Subcutaneous adipose tissue (tissue), 4 donors: ENCODE data around the gene HNRNPU. TPM values are rescaled to one million over a fixed set of nuclear protein-coding genes. Genes with fewer than 3 reads are reported as not detected.

Experiments
- CTCF ChIP-seq: fragments of 450-650 bp; IDR thresholded peaks from one replicate; pipeline ENCODE4 v1.5.1; 2016; ENCODE audit warnings: low read depth, mild to moderate bottlenecking, control low read depth, antibody characterized with exemption, moderate library complexity
- total RNA-seq, 4 donors: library from RNA; depleted of rRNA; stranded (reverse); fragments of >200 nt; gene quantifications; one replicate each; pipeline ENCODE4 v1.1.0, GENCODE V29; 2016

Gene HNRNPU
- total RNA-seq, 4 donors from 2014 or later: 314 to 494 (median 367) TPM

DNA sequence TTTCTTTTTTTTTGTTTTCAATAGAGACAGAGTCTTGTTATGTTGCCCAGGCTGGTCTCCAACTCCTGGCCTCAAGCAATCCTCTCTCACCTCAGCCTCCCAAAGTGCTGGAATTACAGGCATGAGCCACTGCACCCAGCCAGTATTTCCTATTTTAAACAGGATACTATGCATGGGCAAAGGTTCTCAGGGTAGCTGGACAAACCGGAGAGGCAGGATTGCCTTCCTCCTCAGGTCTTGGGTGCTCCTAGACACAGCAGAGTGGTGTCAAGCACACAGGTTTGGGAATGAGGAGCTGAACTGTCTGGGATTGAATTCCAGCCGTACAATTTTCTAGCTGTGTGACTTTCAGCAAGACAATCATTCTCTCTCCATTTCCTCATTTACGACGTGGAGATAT is 22.9 kb upstream of the HNRNPU start:
- TF ChIP-seq CTCF: no peak

DNA sequence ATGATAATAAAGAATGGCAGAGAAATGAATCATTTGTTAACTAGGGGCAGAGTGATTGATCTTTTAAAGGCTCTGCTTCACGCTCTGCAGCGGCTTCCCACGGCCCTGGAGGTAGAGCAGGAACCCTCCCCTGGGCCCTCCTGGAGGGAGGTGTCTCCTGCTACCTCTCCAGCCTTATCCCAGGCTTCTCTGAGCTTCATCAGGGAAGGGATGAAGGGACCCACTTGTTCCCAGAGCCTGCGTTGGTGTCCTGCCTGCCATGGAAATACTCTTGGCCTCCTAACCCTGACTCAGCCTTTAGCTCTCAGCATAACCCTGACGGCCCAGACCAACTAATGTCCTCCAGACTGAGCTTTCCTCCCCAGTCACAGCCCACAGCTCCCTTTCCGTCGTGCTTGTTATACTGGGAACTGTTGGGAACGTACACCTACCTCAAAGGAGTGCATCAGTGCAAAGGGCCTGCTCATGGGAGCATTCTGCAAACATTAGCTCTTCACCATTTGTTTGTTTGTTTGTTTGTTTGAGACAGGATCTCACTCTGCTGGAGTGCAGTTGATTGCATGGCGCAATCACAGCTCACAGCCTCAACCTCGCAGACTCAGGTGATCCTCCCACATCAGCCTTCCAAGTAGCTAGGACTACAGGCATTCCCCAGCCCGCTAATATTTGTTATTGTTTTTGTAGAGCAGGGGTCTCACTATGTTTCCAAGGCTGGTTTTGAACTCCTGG is 17.4 kb upstream of the HNRNPU start:
- TF ChIP-seq CTCF: no peak

GRCh38 chr1:244878681-244879080 is 14.3 kb upstream of the HNRNPU start:
- TF ChIP-seq CTCF: no peak

DNA sequence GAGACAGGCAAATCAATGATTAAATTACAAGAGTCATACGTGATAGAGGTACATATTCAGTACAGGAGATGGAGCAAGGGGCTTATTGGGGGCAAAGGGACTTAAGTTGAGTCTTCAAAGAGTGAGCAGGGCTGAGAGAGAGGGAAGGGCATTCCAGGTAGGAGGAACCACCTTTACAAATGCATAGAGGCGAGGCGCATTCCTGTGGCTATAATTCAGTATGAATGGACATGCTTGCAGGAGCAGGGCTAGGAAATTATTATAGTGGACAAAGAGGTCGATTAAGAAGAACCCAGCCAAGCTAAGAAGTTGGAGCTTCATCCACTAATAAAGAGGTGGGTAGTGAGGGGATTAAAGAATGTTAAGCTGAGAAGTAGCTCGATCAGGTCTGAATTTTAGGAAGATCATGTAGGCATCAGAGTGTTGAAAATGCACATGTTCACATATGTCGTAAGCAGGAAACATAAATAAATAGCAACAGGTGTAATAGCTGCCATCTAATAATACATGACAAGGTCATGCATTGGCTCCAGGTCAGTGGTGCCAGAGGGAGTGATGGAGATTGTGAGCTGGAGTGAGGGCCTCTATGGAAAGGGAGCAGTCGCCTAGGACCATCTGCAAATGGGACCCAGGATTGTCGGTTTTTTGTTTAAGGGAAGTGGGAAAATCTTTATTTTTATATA is 12.0 kb upstream of the HNRNPU start:
- no peak for TF ChIP-seq CTCF

DNA sequence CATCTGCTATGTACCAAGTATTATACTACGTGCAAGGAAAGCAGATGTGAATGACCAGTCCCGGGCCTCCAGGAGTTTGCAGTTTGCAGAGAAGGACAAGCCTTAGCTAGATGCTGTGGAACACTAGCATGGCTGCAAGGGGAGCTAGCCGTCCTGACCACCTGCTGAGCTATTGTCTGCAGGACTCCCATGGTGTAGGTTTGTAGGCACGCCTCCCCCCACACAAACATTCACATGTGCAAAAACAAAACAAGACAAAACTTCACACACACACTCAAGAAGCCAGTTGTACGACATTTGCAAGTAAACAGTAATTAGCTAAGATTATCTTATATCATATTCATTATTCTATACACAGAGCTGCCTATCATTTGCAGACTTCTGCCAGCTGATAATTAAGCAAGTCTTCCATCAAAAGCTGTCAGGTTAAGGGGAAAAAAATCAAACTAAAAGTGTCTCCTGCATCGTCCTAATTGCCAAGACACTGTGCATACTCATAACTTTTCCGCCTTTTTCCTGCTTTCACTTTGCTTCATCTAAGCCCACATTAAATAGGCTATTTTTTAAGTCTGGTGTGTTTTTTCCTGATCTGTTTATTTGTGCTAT is 10.7 kb upstream of the HNRNPU start:
- no peak for TF ChIP-seq CTCF

GRCh38 chr1:244869950-244870349 is 5.6 kb upstream of the HNRNPU start:
- TF ChIP-seq CTCF: no peak

DNA sequence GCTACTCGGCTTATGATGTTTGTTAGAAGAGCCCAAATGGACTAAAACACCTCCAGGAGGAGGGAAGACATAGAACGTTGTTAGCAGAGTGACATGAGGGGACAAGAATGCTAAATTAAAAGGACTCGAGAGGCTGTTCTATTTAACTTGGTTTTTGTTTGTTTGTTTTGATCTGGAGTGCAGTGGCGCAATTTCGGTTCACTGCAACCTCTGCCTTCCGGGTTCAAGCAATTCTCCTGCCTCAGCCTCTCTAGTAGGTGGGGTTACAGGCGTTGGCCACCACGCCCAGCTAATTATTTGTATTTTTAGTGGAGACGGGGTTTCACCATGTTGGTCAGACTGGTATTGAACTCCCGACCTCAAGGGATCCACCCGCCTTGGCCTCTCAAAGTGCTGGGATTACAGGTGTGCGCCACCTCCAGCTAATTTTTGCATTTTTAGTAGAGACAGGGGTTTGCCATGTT is 5.1 kb upstream of the HNRNPU start:
- TF ChIP-seq CTCF: no peak
